Mesothelial cell of epicardium (in vitro differentiated cells): ENCODE measurements around the gene STXBP1. TPM values are rescaled to one million over a fixed set of nuclear protein-coding genes. Genes with fewer than 3 reads are reported as not detected.

Experiments
- DNase-seq, 2 experiments: peaks; one replicate each; pipeline ENCODE4 v3.0.0; 2021; ENCODE audit warnings: low spot score in 2 of 2; ENCODE audit not compliant: unreplicated experiment in 2 of 2
- H3K27ac Mint-ChIP-seq: 2 replicates; pipeline ENCODE4 v1.8.0; 2021; ENCODE audit warnings: mixed read lengths
- H3K27me3 Mint-ChIP-seq: 2 replicates; pipeline ENCODE4 v1.8.0; 2021; ENCODE audit warnings: low read depth, mixed read lengths
- H3K36me3 Mint-ChIP-seq: 2 replicates; pipeline ENCODE4 v1.8.0; 2021; ENCODE audit warnings: mixed read lengths
- H3K4me1 Mint-ChIP-seq: 2 replicates; pipeline ENCODE4 v1.8.0; 2021; ENCODE audit warnings: mixed read lengths
- H3K4me3 Mint-ChIP-seq: 2 replicates; pipeline ENCODE4 v1.8.0; 2021; ENCODE audit warnings: mild to moderate bottlenecking, moderate library complexity, mixed read lengths
- H3K9me3 Mint-ChIP-seq: 2 replicates; pipeline ENCODE4 v1.8.0; 2021; ENCODE audit warnings: mixed read lengths
- total RNA-seq: library from RNA; stranded (reverse); gene quantifications from 3 replicates; pipeline ENCODE4 v1.2.1, GENCODE V29; 2021
- TF ChIP-seq, protein P1 (sequence below): fragments of 200-600 bp; sonication (generic); IDR thresholded peaks from one replicate; pipeline ENCODE4 v1.5.0; 2021; ENCODE audit warnings: antibody characterized with exemption; ENCODE audit not compliant: unreplicated experiment

The STXBP1 gene
- total RNA-seq, 1 donor from 2014 or later, result 105 TPM

- Mint-ChIP-seq H3K27ac (no peak overlapping the region), H3K4me3 (no peak overlapping the region), H3K36me3 (no peaks in the 10 kb centered on the region), H3K27me3 (no peaks in the 10 kb centered on the region), H3K9me3 (no peaks in the 10 kb centered on the region), H3K4me1 (peaks cover 16% of the 10 kb centered on the region)
- DNase-seq, result no peak
- TF ChIP-seq, protein P1, sequence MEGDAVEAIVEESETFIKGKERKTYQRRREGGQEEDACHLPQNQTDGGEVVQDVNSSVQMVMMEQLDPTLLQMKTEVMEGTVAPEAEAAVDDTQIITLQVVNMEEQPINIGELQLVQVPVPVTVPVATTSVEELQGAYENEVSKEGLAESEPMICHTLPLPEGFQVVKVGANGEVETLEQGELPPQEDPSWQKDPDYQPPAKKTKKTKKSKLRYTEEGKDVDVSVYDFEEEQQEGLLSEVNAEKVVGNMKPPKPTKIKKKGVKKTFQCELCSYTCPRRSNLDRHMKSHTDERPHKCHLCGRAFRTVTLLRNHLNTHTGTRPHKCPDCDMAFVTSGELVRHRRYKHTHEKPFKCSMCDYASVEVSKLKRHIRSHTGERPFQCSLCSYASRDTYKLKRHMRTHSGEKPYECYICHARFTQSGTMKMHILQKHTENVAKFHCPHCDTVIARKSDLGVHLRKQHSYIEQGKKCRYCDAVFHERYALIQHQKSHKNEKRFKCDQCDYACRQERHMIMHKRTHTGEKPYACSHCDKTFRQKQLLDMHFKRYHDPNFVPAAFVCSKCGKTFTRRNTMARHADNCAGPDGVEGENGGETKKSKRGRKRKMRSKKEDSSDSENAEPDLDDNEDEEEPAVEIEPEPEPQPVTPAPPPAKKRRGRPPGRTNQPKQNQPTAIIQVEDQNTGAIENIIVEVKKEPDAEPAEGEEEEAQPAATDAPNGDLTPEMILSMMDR, result no peak
Measured at GRCh38 chr9:127700594-127701255, 88.6 kb downstream of the STXBP1 start.

DNA sequence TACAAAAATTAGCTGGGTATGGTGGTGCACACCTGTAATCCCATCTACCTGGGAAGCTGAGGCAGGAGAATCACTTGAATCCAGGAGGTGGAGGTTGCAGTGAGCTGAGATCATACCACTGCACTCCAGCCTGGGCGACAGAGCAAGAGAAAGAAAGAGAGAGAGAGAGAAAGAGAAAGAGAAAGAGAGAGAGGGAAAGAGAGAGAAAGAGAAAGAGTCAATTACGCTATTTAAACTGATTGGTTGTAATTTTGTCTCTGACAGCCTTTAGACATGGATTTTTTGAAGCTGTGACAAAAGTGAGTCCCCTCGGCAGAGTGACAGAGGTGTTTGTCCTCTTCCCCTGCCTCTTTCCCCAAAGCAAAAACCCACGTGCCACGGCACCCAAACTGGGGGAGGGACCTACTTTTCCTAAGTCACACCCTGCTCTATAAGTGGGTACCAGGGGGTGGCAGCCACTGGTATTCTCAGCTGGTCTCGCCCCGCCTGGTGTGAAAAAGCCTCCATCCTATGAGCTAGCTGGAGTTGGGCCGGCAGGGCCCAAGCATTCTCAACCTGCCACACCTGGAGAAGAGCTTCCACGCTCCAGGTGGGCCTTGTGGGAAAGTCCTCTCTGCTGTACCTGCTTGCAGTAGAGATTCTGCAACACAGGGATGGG is 91.3 kb downstream of the STXBP1 start:
- peaks cover 14% of the 10 kb centered on the region for H3K4me1 Mint-ChIP-seq
- no peaks in the 10 kb centered on the region for H3K27me3 Mint-ChIP-seq
- H3K27ac Mint-ChIP-seq, result no peak overlapping the region
- H3K9me3 Mint-ChIP-seq, result peaks cover under 1% of the 10 kb centered on the region
- TF ChIP-seq, protein P1, result no peak
- DNase-seq, result no peak
- no peak overlapping the region for H3K4me3 Mint-ChIP-seq
- no peaks in the 10 kb centered on the region for H3K36me3 Mint-ChIP-seq

DNA sequence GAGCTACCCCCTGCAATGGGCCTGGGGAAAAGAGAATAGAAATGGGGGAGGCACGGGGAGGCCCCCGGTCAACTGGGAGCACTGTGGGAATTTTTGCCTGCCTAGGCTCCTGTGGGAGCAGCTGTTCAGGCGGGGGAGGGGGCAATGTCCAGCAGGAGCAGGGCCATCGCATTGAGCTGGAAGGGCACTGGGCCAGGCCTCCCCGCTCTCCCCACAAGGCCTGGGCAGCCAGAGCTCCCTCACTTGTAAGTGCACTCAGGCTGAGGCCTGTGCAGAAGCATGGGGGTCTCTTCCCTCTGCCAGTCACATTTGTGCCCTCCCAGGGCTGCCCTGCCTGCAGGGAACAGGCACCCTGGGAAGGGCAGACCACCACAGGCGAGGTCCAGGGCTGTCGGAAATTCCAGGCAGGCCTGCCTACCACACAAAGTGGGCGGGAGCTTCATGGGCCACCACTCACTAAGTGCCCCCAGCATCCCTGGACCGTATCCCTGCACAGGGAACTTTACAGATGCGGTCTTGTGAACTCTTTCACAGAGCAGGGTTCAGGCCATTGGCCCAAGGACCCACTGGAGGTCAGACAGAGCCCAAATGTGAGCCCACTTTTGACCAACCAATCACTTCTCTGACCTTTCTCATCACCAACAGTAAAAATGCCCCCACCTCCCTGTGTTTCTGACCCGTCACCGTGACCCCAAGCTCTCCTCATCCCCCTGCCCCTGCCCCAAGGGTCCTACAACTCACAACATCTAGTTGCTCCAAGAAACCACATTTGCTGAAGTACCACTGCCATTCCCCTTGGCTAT is 93.7 kb downstream of the STXBP1 start:
- Mint-ChIP-seq H3K27me3 (no peaks in the 10 kb centered on the region), H3K27ac (no peak overlapping the region), H3K9me3 (peaks cover 3% of the 10 kb centered on the region), H3K36me3 (no peaks in the 10 kb centered on the region), H3K4me3 (no peak overlapping the region), H3K4me1 (peaks cover 2% of the 10 kb centered on the region)
- TF ChIP-seq, protein P1, result no peak
- DNase-seq, result no peak

- Mint-ChIP-seq H3K27ac (no peak within 1 kb of the TSS), H3K27me3 (no peaks in the 10 kb centered on the region)
Measured at GRCh38 chr9:127706836-127707241, 94.8 kb downstream of the STXBP1 start, which contains the start of gene CFAP157. Gene CFAP157, plus strand, starts transcription at chr9:127706988. Its CDS starts 44 bp downstream, at chr9:127707032.

DNA sequence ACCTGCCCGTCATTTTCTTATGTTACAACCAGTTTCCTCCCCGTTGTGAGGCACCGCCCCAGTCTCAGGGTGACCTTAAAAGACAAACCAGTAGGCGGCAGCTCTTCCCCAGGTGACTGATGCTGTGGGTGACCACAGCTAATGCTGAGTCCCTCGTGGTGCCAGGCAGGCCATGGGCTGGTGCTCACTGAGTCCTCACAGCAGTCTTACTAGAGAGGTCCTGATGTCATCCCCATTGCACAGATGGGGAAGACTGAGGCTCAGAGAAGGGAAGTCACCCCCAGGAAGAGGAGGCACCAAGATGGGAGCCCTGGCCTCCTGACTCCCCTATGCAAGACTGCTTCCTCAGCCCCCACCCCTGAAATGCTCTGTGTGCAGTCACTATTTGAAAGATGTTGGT is 95.7 kb downstream of the STXBP1 start:
- TF ChIP-seq, protein P1, result no peak
- H3K36me3 Mint-ChIP-seq, result no peaks in the 10 kb centered on the region
- H3K9me3 Mint-ChIP-seq, result peaks cover 3% of the 10 kb centered on the region
- H3K27me3 Mint-ChIP-seq, result no peaks in the 10 kb centered on the region
- H3K4me1 Mint-ChIP-seq, result peaks cover 5% of the 10 kb centered on the region
- DNase-seq, result no peak
- no peak overlapping the region for H3K4me3 Mint-ChIP-seq
- no peak overlapping the region for H3K27ac Mint-ChIP-seq

More at GRCh38 chr9:127706836-127707241, 94.8 kb downstream of the STXBP1 start, which contains the start of gene CFAP157:
- TF ChIP-seq, protein P1, result no peak
- Mint-ChIP-seq H3K4me1 (peaks cover 5% of the 10 kb centered on the region), H3K36me3 (no peaks in the 10 kb centered on the region), H3K9me3 (peaks cover 3% of the 10 kb centered on the region), H3K4me3 (no peak within 1 kb of the TSS)
- no peak for DNase-seq
